MM.1S (cell line): Measurements from ENCODE around the gene SPIRE1.
"Not testable (repeated sequence)": the region's sequence is repeated elsewhere in the genome, so short reads cannot be mapped to it uniquely, and the experiment has no call there.

Experiments
- DNase-seq: peaks from one replicate; pipeline ENCODE4 v3.0.0-alpha.2; 2015
- H2AFZ ChIP-seq: fragments of 300-600 bp; sonication (generic); 2 replicates; pipeline ENCODE4 v1.6.0; 2016; ENCODE audit warnings: antibody characterized with exemption, low read length
- H3F3A ChIP-seq: fragments of 300-600 bp; sonication (generic); 2 replicates; pipeline ENCODE4 v1.6.1; 2016; ENCODE audit warnings: mild to moderate bottlenecking, antibody characterized with exemption, low read length, moderate library complexity, mixed read lengths; ENCODE audit not compliant: insufficient read depth
- H3K27ac ChIP-seq: fragments of 300-600 bp; sonication (generic); 2 replicates; pipeline ENCODE4 v1.5.1; 2016; ENCODE audit warnings: mild to moderate bottlenecking, low read length
- H3K27me3 ChIP-seq: fragments of 300-600 bp; sonication (generic); replicated peaks from 2 replicates; pipeline ENCODE4 v1.6.0; 2016; ENCODE audit warnings: low read length; ENCODE audit not compliant: insufficient read depth
- H3K36me3 ChIP-seq: fragments of 300-600 bp; sonication (generic); replicated peaks from 2 replicates; pipeline ENCODE4 v1.6.1; 2016; ENCODE audit warnings: mild to moderate bottlenecking, low read length, mixed read lengths; ENCODE audit not compliant: insufficient read depth
- H3K4me1 ChIP-seq: fragments of 300-600 bp; sonication (generic); 2 replicates; pipeline ENCODE4 v1.6.1; 2016; ENCODE audit warnings: low read length, mixed read lengths
- H3K4me2 ChIP-seq: fragments of 300-600 bp; sonication (generic); 2 replicates; pipeline ENCODE4 v1.6.0; 2016; ENCODE audit warnings: low read depth, low read length
- H3K4me3 ChIP-seq: fragments of 300-600 bp; sonication (generic); 2 replicates; pipeline ENCODE4 v1.5.1; 2016; ENCODE audit warnings: low read length, mixed read lengths
- H3K79me2 ChIP-seq: fragments of 300-600 bp; sonication (generic); 2 replicates; pipeline ENCODE4 v1.6.1; 2016; ENCODE audit warnings: mixed run types, low read length, mixed read lengths
- H3K9ac ChIP-seq: fragments of 300-600 bp; sonication (generic); 2 replicates; pipeline ENCODE4 v1.6.1; 2016; ENCODE audit warnings: low read length, mixed read lengths
- H3K9me2 ChIP-seq: fragments of 300-600 bp; sonication (generic); replicated peaks from 2 replicates; pipeline ENCODE4 v1.6.1; 2016; ENCODE audit warnings: mild to moderate bottlenecking, low read length, mixed read lengths; ENCODE audit not compliant: insufficient read depth
- H3K9me3 ChIP-seq: fragments of 300-600 bp; sonication (generic); replicated peaks from 2 replicates; pipeline ENCODE4 v1.6.1; 2016; ENCODE audit warnings: mild to moderate bottlenecking, low read length, mixed read lengths; ENCODE audit not compliant: insufficient read depth
- H4K20me1 ChIP-seq: fragments of 300-600 bp; sonication (generic); 2 replicates; pipeline ENCODE4 v1.6.1; 2016; ENCODE audit warnings: mild to moderate bottlenecking, low read length, moderate library complexity, mixed read lengths; ENCODE audit not compliant: insufficient read depth
- CTCF ChIP-seq: fragments of 300-600 bp; sonication (generic); IDR thresholded peaks from 2 replicates; pipeline ENCODE4 v1.5.1; 2016; ENCODE audit warnings: antibody characterized with exemption, low read length, mixed read lengths
- EZH2 ChIP-seq: fragments of 300-600 bp; sonication (generic); optimal IDR thresholded peaks from 2 replicates; pipeline ENCODE3; 2017; ENCODE audit warnings: low read depth, mild to moderate bottlenecking, antibody characterized with exemption, low read length, mixed read lengths
- EZH2phosphoT487 ChIP-seq: fragments of 300-600 bp; sonication (generic); IDR thresholded peaks from 2 replicates; pipeline ENCODE4 v1.6.1; 2018; ENCODE audit warnings: antibody characterized with exemption, low read length

SPIRE1 gene

GRCh38 chr18:12417687-12418086 lies 240.2 kb downstream of the SPIRE1 start:
- no peak for TF ChIP-seq EZH2phosphoT487
- no peak for TF ChIP-seq EZH2
- TF ChIP-seq CTCF, result no peak
- Histone ChIP-seq H3K27ac (no peak overlapping the region), H3K9ac (no peak overlapping the region), H3K4me1 (no peaks in the 10 kb centered on the region), H4K20me1 (no peaks in the 10 kb centered on the region), H3K9me2 (no peaks in the 10 kb centered on the region), H3K4me2 (no peak overlapping the region), H3F3A (no peaks in the 10 kb centered on the region), H3K9me3 (no peaks in the 10 kb centered on the region), H3K27me3 (no peaks in the 10 kb centered on the region), H3K36me3 (no peaks in the 10 kb centered on the region), H3K79me2 (no peaks in the 10 kb centered on the region), H2AFZ (no peak overlapping the region), H3K4me3 (no peak overlapping the region)
- DNase-seq, result no peak

GRCh38 chr18:12416098-12416729 lies 241.7 kb downstream of the SPIRE1 start:
- TF ChIP-seq EZH2, result no peak
- no peak for TF ChIP-seq CTCF
- no peak for TF ChIP-seq EZH2phosphoT487
- H3K4me2 ChIP-seq, result no peak overlapping the region
- no peak overlapping the region for H3K4me3 ChIP-seq
- H3K36me3 ChIP-seq, result no peaks in the 10 kb centered on the region
- H3K79me2 ChIP-seq, result no peaks in the 10 kb centered on the region
- no peaks in the 10 kb centered on the region for H3K9me3 ChIP-seq
- no peaks in the 10 kb centered on the region for H3K4me1 ChIP-seq
- H3K9ac ChIP-seq, result no peak overlapping the region
- no peaks in the 10 kb centered on the region for H3K27me3 ChIP-seq
- DNase-seq, result no peak
- H2AFZ ChIP-seq, result no peak overlapping the region
- no peaks in the 10 kb centered on the region for H4K20me1 ChIP-seq
- no peak overlapping the region for H3K27ac ChIP-seq
- H3K9me2 ChIP-seq, result no peaks in the 10 kb centered on the region
- no peaks in the 10 kb centered on the region for H3F3A ChIP-seq

GRCh38 chr18:12411456-12411855 lies 246.5 kb downstream of the SPIRE1 start:
- Histone ChIP-seq H3K4me3 (no peak overlapping the region), H2AFZ (no peak overlapping the region), H3K4me2 (no peak overlapping the region), H3F3A (no peaks in the 10 kb centered on the region), H3K27me3 (peaks cover 7% of the 10 kb centered on the region), H3K9ac (no peak overlapping the region), H3K9me3 (no peaks in the 10 kb centered on the region), H3K36me3 (no peaks in the 10 kb centered on the region), H3K4me1 (0 out of 2 replicates have a peak, but pooled peaks cover 3% of the 10 kb centered on the region), H3K79me2 (peaks cover 11% of the 10 kb centered on the region), H3K27ac (no peak overlapping the region), H4K20me1 (no peaks in the 10 kb centered on the region), H3K9me2 (no peaks in the 10 kb centered on the region)
- no peak for DNase-seq
- TF ChIP-seq CTCF, result no peak
- no peak for TF ChIP-seq EZH2
- no peak for TF ChIP-seq EZH2phosphoT487

- peaks cover 14% of the 10 kb centered on the region for H3K27me3 ChIP-seq
- not testable (repeated sequence) for H4K20me1 ChIP-seq, H3K4me3 ChIP-seq, H3K9me3 ChIP-seq, H3K27ac ChIP-seq, H2AFZ ChIP-seq, H3F3A ChIP-seq, H3K36me3 ChIP-seq, H3K4me1 ChIP-seq, H3K9me2 ChIP-seq, H3K9ac ChIP-seq, H3K4me2 ChIP-seq, DNase-seq
- H3K79me2 ChIP-seq, result peaks cover 11% of the 10 kb centered on the region
These were observed 247.2 kb downstream of the SPIRE1 start for GRCh38 chr18:12410747-12411146.
